Measurements from ENCODE around the gene FGF11.
A peak's percentile ranks its signal among the peaks of the same experiment; 100 is the strongest.
"Not testable (repeated sequence)": the region's sequence is repeated elsewhere in the genome, so short reads cannot be mapped to it uniquely, and the experiment has no call there.

Gene FGF11

GRCh38 chr17:7466639-7467341 is 27.5 kb downstream of the FGF11 start:
- peaks cover 68% of the 10 kb centered on the region for H3K36me3 Mint-ChIP-seq (ENCODE audit: low read depth)
- no peaks in the 10 kb centered on the region for H3K27me3 Mint-ChIP-seq
- H3K4me3 Mint-ChIP-seq = peak overlapping the region; percentile 38
- intact Hi-C loops (cut with micrococcal nuclease) = no loop called here
- H3K27ac Mint-ChIP-seq = peak overlapping the region; percentile 87
- H3K9me3 Mint-ChIP-seq = no peaks in the 10 kb centered on the region
- peaks cover 39% of the 10 kb centered on the region for H3K4me1 Mint-ChIP-seq (ENCODE audit: low read depth)

DNA sequence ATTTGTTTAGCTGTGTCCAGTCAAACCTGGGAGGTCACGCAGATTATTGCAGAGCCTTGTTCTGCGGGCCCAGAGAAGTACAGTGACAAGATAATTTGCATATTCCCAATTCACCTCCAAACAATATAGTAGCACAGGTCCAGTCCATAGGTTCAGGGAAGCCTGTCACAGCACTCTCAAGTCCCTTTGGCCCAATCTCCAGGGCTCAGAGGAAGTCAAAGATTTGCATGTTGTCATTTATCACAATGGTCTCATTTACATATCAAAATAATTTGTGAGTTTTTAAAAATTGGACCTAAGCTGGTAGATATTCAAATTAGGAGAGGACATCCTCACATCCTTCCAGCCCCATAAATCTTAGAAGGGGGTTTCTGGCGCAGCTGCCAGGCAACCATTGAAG is 28.2 kb downstream of the FGF11 start:
- Mint-ChIP-seq H3K27me3 (no peaks in the 10 kb centered on the region), H3K27ac (peak overlapping the region; percentile 87), H3K4me3 (no peak overlapping the region), H3K9me3 (no peaks in the 10 kb centered on the region), H3K4me1 (ENCODE audit: low read depth) (peaks cover 44% of the 10 kb centered on the region), H3K36me3 (ENCODE audit: low read depth) (peaks cover 61% of the 10 kb centered on the region)
- intact Hi-C loops (cut with micrococcal nuclease) = no loop called here

- Mint-ChIP-seq H3K4me1 (ENCODE audit: low read depth) (peaks cover 44% of the 10 kb centered on the region), H3K4me3 (no peak overlapping the region), H3K27ac (no peak overlapping the region), H3K9me3 (no peaks in the 10 kb centered on the region), H3K27me3 (no peaks in the 10 kb centered on the region), H3K36me3 (ENCODE audit: low read depth) (peaks cover 53% of the 10 kb centered on the region)
- intact Hi-C loops (cut with micrococcal nuclease) = no loop called here
Observed at GRCh38 chr17:7468290-7468689, 29.0 kb downstream of the FGF11 start.

DNA sequence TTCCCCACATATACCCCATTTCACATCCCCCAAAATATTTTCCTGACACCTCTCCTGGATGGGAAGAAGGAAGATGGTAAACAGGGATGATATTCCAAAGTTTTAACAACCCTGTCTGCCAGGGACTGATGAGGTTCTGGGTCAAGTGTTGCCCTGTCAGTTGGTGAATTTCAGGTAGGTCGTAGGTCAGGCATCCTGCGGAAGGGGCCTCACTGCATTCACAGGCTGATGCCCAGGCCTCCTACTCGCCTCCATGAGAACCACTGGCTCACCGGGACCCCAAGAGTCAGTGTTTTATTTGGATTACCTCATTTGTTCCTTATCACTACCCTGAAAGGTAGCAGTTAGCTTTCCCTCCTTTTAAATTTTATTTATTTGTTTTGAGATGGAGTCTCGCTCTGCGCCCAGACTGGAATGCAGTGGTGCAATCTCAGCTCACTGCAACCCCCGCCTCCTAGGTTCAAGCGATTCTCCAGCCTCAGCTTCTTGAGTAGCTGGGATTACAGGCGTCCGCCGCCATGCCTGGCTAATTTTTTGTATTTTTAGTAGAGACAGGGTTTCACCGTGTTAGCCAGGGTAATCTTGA is 29.6 kb downstream of the FGF11 start:
- Mint-ChIP-seq H3K9me3 (no peaks in the 10 kb centered on the region), H3K27ac (no peak overlapping the region), H3K36me3 (ENCODE audit: low read depth) (peaks cover 47% of the 10 kb centered on the region), H3K4me1 (ENCODE audit: low read depth) (peaks cover 44% of the 10 kb centered on the region), H3K4me3 (no peak overlapping the region), H3K27me3 (no peaks in the 10 kb centered on the region)
- intact Hi-C loops (cut with micrococcal nuclease) = no loop called here

DNA sequence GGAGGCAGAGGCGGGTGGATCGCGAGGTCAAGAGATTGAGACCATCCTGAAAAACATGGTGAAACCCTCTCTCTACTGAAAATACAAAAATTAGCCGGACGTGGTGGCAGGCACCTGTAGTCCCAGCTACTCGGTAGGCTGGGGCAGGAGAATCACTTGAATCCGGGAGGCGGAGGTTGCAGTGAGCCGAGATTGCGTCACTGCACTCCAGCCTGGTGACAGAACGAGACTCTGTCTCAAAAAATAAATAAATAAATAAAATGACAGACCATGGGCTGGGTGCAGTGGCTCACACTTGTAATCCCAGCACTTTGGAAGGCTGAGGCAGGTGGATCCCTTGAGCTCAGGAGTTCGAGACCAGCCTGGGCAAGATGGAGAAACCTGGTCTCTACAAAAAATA is 30.5 kb downstream of the FGF11 start:
- intact Hi-C loops (cut with micrococcal nuclease); H3K4me3 Mint-ChIP-seq; H3K9me3 Mint-ChIP-seq; H3K27ac Mint-ChIP-seq; H3K27me3 Mint-ChIP-seq: not testable (repeated sequence)
- Mint-ChIP-seq H3K36me3 (ENCODE audit: low read depth) (peaks cover 44% of the 10 kb centered on the region), H3K4me1 (ENCODE audit: low read depth) (peaks cover 44% of the 10 kb centered on the region)

GRCh38 chr17:7470457-7470973 is 31.2 kb downstream of the FGF11 start:
- intact Hi-C loops (cut with micrococcal nuclease); H3K4me3 Mint-ChIP-seq; H3K27ac Mint-ChIP-seq; H3K9me3 Mint-ChIP-seq; H3K27me3 Mint-ChIP-seq: not testable (repeated sequence)
- peaks cover 47% of the 10 kb centered on the region for H3K4me1 Mint-ChIP-seq (ENCODE audit: low read depth)
- H3K36me3 Mint-ChIP-seq (ENCODE audit: low read depth) = peaks cover 42% of the 10 kb centered on the region

- Mint-ChIP-seq H3K4me3 (no peak overlapping the region), H3K9me3 (no peaks in the 10 kb centered on the region), H3K36me3 (ENCODE audit: low read depth) (peaks cover 30% of the 10 kb centered on the region), H3K27me3 (no peaks in the 10 kb centered on the region), H3K4me1 (ENCODE audit: low read depth) (peaks cover 47% of the 10 kb centered on the region), H3K27ac (peak overlapping the region; percentile 63)
- intact Hi-C loops (cut with micrococcal nuclease) = no loop called here
Observed at GRCh38 chr17:7471729-7472128, 32.4 kb downstream of the FGF11 start.

- H3K4me3 Mint-ChIP-seq; H3K9me3 Mint-ChIP-seq; H3K36me3 Mint-ChIP-seq (ENCODE audit: low read depth); H3K27me3 Mint-ChIP-seq; H3K27ac Mint-ChIP-seq; intact Hi-C loops (cut with micrococcal nuclease): not testable (repeated sequence)
- peaks cover 49% of the 10 kb centered on the region for H3K4me1 Mint-ChIP-seq (ENCODE audit: low read depth)
Observed at GRCh38 chr17:7474767-7475166, 35.5 kb downstream of the FGF11 start.

DNA sequence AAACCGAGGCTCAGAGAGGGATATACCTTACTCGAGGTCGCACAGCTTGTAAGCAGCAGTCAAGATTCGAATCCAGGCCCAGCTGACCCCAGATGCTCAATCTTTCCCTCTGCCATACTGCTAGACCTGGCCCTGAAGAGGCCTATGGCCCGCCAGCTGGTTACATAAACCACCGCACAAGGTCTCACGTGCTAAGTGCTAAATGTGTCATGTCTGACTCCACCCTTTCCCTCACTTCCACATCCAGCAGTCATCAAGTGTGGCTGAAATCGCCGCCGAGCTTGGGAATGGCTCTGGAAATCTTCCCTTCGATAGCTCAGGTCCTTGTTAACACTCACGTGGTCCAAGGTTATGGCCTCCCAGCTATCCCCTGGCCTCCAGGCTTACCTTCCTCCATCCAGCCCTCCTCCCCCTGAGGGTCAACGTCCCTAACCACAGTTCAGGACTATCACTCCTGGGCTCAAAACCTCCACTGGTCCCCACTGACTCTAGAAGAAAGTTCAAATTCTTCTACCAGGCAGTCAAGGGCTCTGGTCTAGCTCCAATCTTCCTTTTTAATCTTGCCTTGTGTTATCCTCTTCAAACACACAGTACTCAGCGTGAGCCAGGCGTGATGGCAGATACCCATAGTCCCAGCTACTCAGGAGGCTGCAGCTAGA is 36.6 kb downstream of the FGF11 start:
- H3K27me3 Mint-ChIP-seq = no peaks in the 10 kb centered on the region
- intact Hi-C loops (cut with micrococcal nuclease) = no loop called here
- H3K27ac Mint-ChIP-seq = peak overlapping the region; percentile 81
- H3K9me3 Mint-ChIP-seq = no peaks in the 10 kb centered on the region
- H3K4me3 Mint-ChIP-seq = peak overlapping the region; percentile 0
- H3K4me1 Mint-ChIP-seq (ENCODE audit: low read depth) = peaks cover 60% of the 10 kb centered on the region
- peaks cover 9% of the 10 kb centered on the region for H3K36me3 Mint-ChIP-seq (ENCODE audit: low read depth)

- H3K4me1 Mint-ChIP-seq (ENCODE audit: low read depth) = peaks cover 64% of the 10 kb centered on the region
- H3K36me3 Mint-ChIP-seq (ENCODE audit: low read depth) = peaks cover 9% of the 10 kb centered on the region
- H3K27me3 Mint-ChIP-seq = no peaks in the 10 kb centered on the region
- H3K4me3 Mint-ChIP-seq = peak overlapping the region; percentile 4
- H3K27ac Mint-ChIP-seq = peak overlapping the region; percentile 81
- H3K9me3 Mint-ChIP-seq = no peaks in the 10 kb centered on the region
- intact Hi-C loops (cut with micrococcal nuclease) = no loop called here
Observed at GRCh38 chr17:7476494-7476893, 37.2 kb downstream of the FGF11 start.

DNA sequence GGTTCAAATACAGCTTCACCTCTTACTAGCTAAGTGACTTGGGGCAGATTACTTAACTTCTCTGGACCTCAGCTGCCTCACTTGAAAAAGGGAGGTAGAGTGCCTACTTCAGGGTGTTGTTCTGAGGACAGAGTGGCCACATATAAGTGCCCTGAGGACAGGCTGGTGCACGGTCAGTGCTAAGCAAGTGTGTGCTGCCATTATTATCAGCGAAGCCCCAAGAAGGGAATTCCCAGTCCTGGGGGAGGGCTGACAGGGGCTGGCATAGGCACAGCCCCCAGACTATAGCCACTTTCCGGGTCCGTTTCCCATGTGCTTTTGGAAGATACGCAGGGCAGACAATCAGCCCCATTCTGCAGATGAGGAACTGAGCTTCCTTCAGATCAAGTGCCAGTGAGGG is 37.6 kb downstream of the FGF11 start:
- intact Hi-C loops (cut with micrococcal nuclease) = no loop called here

GRCh38 chr17:7477392-7478275 is 38.3 kb downstream of the FGF11 start:
- Mint-ChIP-seq H3K9me3 (no peaks in the 10 kb centered on the region), H3K4me3 (peak overlapping the region; percentile 75), H3K27me3 (no peaks in the 10 kb centered on the region), H3K4me1 (ENCODE audit: low read depth) (peaks cover 67% of the 10 kb centered on the region), H3K36me3 (ENCODE audit: low read depth) (peaks cover 9% of the 10 kb centered on the region), H3K27ac (peak overlapping the region; percentile 81)
- intact Hi-C loops (cut with micrococcal nuclease) = no loop called here

More for the DNA sequence above, 37.6 kb downstream of the FGF11 start:
- H3K4me3 Mint-ChIP-seq = peak overlapping the region; percentile 75
- H3K4me1 Mint-ChIP-seq (ENCODE audit: low read depth) = peaks cover 64% of the 10 kb centered on the region
- H3K36me3 Mint-ChIP-seq (ENCODE audit: low read depth) = peaks cover 9% of the 10 kb centered on the region
- H3K27me3 Mint-ChIP-seq = no peaks in the 10 kb centered on the region
- H3K9me3 Mint-ChIP-seq = no peaks in the 10 kb centered on the region
- H3K27ac Mint-ChIP-seq = peak overlapping the region; percentile 81

DNA sequence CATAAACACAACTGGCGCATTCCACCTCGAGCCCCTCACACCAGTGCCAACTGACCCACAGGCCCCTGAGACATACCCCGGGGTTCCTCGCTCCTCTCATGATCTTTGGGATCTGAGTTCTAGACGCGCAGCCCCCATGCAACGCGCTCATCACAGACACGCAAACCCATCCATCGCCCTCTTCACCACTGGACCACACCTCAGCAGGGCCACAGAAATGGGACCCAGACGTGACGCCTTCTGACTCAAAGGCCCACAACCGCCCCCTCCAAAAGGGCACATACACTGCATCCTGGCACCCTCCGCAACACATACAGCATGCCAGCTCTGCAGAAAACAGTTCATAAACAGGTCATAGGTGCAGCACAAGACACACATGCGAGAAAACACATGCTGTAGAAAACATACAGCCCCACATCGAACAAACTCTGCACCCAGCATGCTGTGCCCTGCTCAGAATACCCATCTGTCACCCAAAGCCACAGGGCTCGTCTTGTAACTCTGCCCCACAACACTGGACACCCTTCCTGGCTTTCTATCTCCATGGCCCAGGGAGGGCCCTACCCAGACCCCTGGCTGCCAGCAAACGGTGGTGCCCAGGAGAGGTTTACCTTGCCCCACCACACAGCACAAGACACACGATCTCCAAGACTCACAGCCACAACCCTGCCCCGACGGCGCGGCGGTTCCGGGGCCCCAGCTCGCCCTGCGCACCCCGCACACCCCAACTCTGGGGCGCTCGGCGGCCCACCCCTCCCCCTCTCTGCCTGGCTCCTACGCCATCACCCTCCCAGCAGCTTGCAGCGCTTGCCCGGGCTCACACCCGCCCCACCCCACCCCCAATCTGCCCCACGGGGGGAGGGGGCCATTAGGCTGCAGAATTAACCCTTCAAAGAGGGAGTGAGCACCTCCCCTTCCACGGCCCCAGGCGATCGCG is 39.2 kb downstream of the FGF11 start:
- peak overlapping the region; percentile 81 for H3K27ac Mint-ChIP-seq
- H3K36me3 Mint-ChIP-seq (ENCODE audit: low read depth) = peaks cover 17% of the 10 kb centered on the region
- H3K4me3 Mint-ChIP-seq = peak overlapping the region; percentile 75
- H3K9me3 Mint-ChIP-seq = no peaks in the 10 kb centered on the region
- peaks cover 73% of the 10 kb centered on the region for H3K4me1 Mint-ChIP-seq (ENCODE audit: low read depth)
- no peaks in the 10 kb centered on the region for H3K27me3 Mint-ChIP-seq
- intact Hi-C loops (cut with micrococcal nuclease) = no loop called here
